OCI-LY1 (cell line): ENCODE measurements around the gene FNDC8.
"Not testable (repeated sequence)": the region's sequence is repeated elsewhere in the genome, so short reads cannot be mapped to it uniquely, and the experiment has no call there.

Experiments used
- H2AFZ ChIP-seq: fragments of 200-600 bp; sonication (generic), shearing (Covaris generic); 2 replicates; pipeline ENCODE4 v1.6.0; 2014; ENCODE audit warnings: antibody characterized with exemption, mild to moderate bottlenecking, low read length
- H3F3A ChIP-seq: fragments of 200-600 bp; sonication (generic), shearing (Covaris generic); 2 replicates; pipeline ENCODE4 v1.6.0; 2014; ENCODE audit warnings: mild to moderate bottlenecking, antibody characterized with exemption, low read length, moderate library complexity; ENCODE audit not compliant: insufficient read depth
- H3K27ac ChIP-seq: fragments of 200-600 bp; sonication (generic); 2 replicates; pipeline ENCODE4 v1.5.1; 2014; ENCODE audit warnings: low read length, mixed run types, mild to moderate bottlenecking, low read depth; ENCODE audit not compliant: poor library complexity, severe bottlenecking
- H3K27me3 ChIP-seq: fragments of 200-600 bp; sonication (generic); 2 replicates; pipeline ENCODE4 v1.6.0; 2014; ENCODE audit warnings: antibody characterized with exemption, mild to moderate bottlenecking, low read length, moderate library complexity; ENCODE audit not compliant: insufficient read depth
- H3K36me3 ChIP-seq: fragments of 200-600 bp; sonication (generic); 2 replicates; pipeline ENCODE4 v1.6.1; 2014; ENCODE audit warnings: mild to moderate bottlenecking, antibody characterized with exemption, low read length, moderate library complexity, mixed read lengths; ENCODE audit not compliant: insufficient read depth
- H3K4me1 ChIP-seq: fragments of 200-600 bp; sonication (generic); 2 replicates; pipeline ENCODE4 v1.5.1; 2014; ENCODE audit warnings: mild to moderate bottlenecking, low read length, moderate library complexity; ENCODE audit not compliant: insufficient read depth, severe bottlenecking
- H3K4me2 ChIP-seq: fragments of 200-600 bp; sonication (generic), shearing (Covaris generic); 2 replicates; pipeline ENCODE4 v1.6.1; 2014; ENCODE audit warnings: low read length
- H3K4me3 ChIP-seq: fragments of 200-600 bp; sonication (generic); 2 replicates; pipeline ENCODE4 v1.5.1; 2014; ENCODE audit warnings: low read length, low read depth, mild to moderate bottlenecking, mixed read lengths; ENCODE audit not compliant: poor library complexity, severe bottlenecking
- H3K79me2 ChIP-seq: fragments of 200-600 bp; shearing (Covaris generic); 2 replicates; pipeline ENCODE4 v1.6.1; 2016; ENCODE audit warnings: mixed run types, low read length, mixed read lengths; ENCODE audit not compliant: insufficient read depth
- H3K9ac ChIP-seq: fragments of 200-600 bp; sonication (generic), shearing (Covaris generic); 2 replicates; pipeline ENCODE4 v1.6.1; 2014; ENCODE audit warnings: mild to moderate bottlenecking, low read length, mixed read lengths
- H3K9me2 ChIP-seq: fragments of 200-600 bp; sonication (generic), shearing (Covaris generic); 2 replicates; pipeline ENCODE4 v1.6.1; 2014; ENCODE audit warnings: low read depth, mild to moderate bottlenecking, low read length, mixed read lengths
- H3K9me3 ChIP-seq: fragments of 200-600 bp; shearing (Covaris generic); 2 replicates; pipeline ENCODE4 v1.6.1; 2014; ENCODE audit warnings: low read length, mixed read lengths
- H4K20me1 ChIP-seq: fragments of 200-600 bp; sonication (generic), shearing (Covaris generic); 2 replicates; pipeline ENCODE4 v1.6.0; 2016; ENCODE audit warnings: mild to moderate bottlenecking, low read length; ENCODE audit not compliant: insufficient read depth
- EZH2 ChIP-seq: fragments of 200-600 bp; sonication (generic), shearing (Covaris generic); IDR thresholded peaks from 2 replicates; pipeline ENCODE4 v1.8.0; 2017; ENCODE audit warnings: borderline replicate concordance, mixed run types, mild to moderate bottlenecking, antibody characterized with exemption, low read length, moderate library complexity, mixed read lengths
- TF ChIP-seq, protein P1 (sequence below): fragments of 200-600 bp; sonication (generic), shearing (Covaris generic); IDR thresholded peaks from 2 replicates; pipeline ENCODE4 v1.5.1; 2017; ENCODE audit warnings: mild to moderate bottlenecking, antibody characterized with exemption, low read length, moderate library complexity, mixed read lengths

Gene FNDC8

DNA sequence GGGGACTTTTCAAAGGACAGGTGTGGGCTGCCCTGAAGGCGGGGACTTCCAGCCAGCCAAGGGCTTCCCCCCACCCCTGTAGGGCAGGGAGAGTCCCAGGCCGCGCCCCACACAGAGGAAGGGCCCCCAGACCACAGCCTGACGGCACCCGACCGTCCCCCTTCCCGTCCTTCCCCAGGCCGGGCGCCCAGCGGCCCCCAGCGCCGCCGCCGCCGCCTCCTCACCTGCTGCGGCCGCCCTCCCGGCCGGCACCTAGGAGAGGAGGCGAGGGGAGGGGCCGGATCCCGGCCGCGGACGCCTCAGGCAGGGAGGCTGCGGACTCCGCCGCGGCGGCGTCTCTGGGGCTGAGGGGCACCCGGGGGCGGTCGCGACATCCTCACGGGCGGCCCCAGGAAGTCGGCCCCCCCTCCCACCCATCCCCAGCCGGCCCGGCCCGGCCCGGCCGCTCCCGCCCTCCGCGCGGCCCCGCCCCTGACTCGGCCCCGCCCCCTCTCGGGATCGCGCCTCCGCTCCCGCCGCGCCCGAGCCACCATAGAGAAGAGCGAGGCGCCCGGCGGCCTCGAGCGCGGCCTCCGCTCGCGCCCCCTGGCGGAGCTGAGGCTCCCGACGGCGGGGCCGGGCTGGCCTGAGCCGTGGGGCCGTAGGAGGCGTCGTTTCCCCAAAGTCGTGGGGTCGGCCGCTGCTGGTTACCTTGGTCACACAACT, 32.4 kb upstream of the FNDC8 start:
- Histone ChIP-seq H3K9me3 (no peaks in the 10 kb centered on the region), H3F3A (no peaks in the 10 kb centered on the region), H3K27ac (no peak overlapping the region), H3K4me2 (peak overlapping the region; percentile 88), H3K9me2 (no peaks in the 10 kb centered on the region), H3K4me1 (peaks cover 20% of the 10 kb centered on the region), H3K9ac (peak overlapping the region; percentile 90), H3K4me3 (peak overlapping the region; percentile 91), H4K20me1 (no peaks in the 10 kb centered on the region), H2AFZ (peak overlapping the region; percentile 62), H3K36me3 (no peaks in the 10 kb centered on the region; the same call in 1 of the 2 replicates), H3K79me2 (no peaks in the 10 kb centered on the region), H3K27me3 (no peaks in the 10 kb centered on the region)
- TF ChIP-seq, protein P1, sequence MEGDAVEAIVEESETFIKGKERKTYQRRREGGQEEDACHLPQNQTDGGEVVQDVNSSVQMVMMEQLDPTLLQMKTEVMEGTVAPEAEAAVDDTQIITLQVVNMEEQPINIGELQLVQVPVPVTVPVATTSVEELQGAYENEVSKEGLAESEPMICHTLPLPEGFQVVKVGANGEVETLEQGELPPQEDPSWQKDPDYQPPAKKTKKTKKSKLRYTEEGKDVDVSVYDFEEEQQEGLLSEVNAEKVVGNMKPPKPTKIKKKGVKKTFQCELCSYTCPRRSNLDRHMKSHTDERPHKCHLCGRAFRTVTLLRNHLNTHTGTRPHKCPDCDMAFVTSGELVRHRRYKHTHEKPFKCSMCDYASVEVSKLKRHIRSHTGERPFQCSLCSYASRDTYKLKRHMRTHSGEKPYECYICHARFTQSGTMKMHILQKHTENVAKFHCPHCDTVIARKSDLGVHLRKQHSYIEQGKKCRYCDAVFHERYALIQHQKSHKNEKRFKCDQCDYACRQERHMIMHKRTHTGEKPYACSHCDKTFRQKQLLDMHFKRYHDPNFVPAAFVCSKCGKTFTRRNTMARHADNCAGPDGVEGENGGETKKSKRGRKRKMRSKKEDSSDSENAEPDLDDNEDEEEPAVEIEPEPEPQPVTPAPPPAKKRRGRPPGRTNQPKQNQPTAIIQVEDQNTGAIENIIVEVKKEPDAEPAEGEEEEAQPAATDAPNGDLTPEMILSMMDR = peak; percentile 70
- TF ChIP-seq EZH2 = no peak

DNA sequence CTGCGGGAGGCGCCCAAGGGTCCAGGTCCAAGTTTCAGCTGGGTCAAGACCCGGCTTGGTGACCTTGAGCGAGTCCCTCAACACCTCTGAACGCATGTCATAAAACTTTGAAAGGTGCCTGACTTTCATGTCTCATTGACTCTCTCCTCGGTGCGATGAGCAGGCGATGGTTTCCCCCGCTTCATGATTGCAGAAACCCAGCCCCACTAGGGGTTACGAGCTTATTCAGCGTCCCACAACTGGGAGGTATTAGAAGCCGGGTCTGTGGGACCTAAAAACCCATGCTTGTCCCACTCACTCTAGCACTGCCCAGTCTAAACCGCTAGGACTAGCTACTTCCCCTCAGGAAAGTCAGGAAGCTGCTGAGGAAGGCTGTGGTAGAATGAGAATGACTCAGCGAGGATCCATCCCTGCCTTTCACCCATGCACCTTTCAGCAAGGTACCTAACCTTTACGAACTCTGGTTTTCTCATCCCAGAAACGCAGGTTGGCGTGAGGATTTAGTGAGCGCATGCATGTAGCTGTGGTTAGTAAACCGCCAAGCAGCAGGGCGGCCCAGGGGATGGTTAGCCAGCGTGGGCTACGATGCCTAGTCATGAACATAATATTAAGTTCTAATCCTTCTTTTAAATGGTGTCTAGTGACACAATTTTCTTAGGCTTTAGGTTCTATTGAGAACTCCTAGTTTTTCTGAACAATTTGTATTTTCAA, 31.7 kb upstream of the FNDC8 start:
- H3K36me3 ChIP-seq = no peaks in the 10 kb centered on the region; the same call in 1 of the 2 replicates
- no peak overlapping the region for H3K27ac ChIP-seq
- H3K9me2 ChIP-seq = no peaks in the 10 kb centered on the region
- no peaks in the 10 kb centered on the region for H3K79me2 ChIP-seq
- H3K9ac ChIP-seq = peak overlapping the region; percentile 55
- no peaks in the 10 kb centered on the region for H3K27me3 ChIP-seq
- H3K4me2 ChIP-seq = peak overlapping the region; percentile 73
- H4K20me1 ChIP-seq = no peaks in the 10 kb centered on the region
- TF ChIP-seq, protein P1 = no peak
- no peak for TF ChIP-seq EZH2
- H3K4me3 ChIP-seq = peak overlapping the region; percentile 56
- H3K9me3 ChIP-seq = no peaks in the 10 kb centered on the region
- no peak overlapping the region; the same call in 1 of the 2 replicates for H2AFZ ChIP-seq
- peaks cover 20% of the 10 kb centered on the region for H3K4me1 ChIP-seq
- no peaks in the 10 kb centered on the region for H3F3A ChIP-seq

DNA sequence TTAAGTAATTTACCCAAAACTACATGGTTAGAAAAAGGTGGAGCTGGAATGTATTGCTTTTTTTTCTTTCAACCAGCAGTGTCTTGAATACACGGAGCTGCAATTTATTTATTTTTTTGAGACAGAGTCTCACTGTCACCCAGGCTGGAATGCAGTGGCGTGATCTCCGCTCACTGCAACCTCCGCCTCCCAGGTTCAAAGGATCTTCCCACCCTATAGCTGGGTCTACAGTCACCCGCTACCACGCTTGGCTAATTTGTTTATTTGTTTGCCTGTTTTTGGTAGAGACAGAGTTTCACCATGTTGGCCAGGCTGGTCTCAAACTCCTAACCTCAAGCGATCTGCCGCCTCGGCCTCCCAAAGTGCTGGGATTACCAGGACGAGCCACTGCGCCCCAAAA, 30.7 kb upstream of the FNDC8 start:
- not testable (repeated sequence) for H3K4me3 ChIP-seq, H3K4me2 ChIP-seq, H3K9me3 ChIP-seq, H3K27me3 ChIP-seq, H3K27ac ChIP-seq, H4K20me1 ChIP-seq, H3K9me2 ChIP-seq, H2AFZ ChIP-seq, H3F3A ChIP-seq, H3K36me3 ChIP-seq, H3K9ac ChIP-seq, H3K79me2 ChIP-seq
- H3K4me1 ChIP-seq = peaks cover 20% of the 10 kb centered on the region
